Immature natural killer cell (primary cell): ENCODE measurements around the gene MRPL1. TPM values are rescaled to one million over a fixed set of nuclear protein-coding genes. Genes with fewer than 3 reads are reported as not detected.
"Not testable (repeated sequence)": the region's sequence is repeated elsewhere in the genome, so short reads cannot be mapped to it uniquely, and the experiment has no call there.

Experiments used
- DNase-seq, 3 donors: peaks; one replicate each; pipeline ENCODE4 v3.0.0; 2022; ENCODE audit warnings: mixed read lengths in 1 of 3
- H3K27ac Mint-ChIP-seq, 6 donors: one replicate each; pipeline ENCODE4 v1.8.0; 2020; ENCODE audit warnings: mixed read lengths in 6 of 6, mild to moderate bottlenecking in 5 of 6, inconsistent platforms in 4 of 6, moderate library complexity in 3 of 6
- H3K27me3 Mint-ChIP-seq, 3 donors: one replicate each; pipeline ENCODE4 v1.8.0; 2020 to 2021; ENCODE audit warnings: low read depth in 3 of 3, mild to moderate bottlenecking in 3 of 3, mixed read lengths in 3 of 3, moderate library complexity in 3 of 3, inconsistent platforms in 1 of 3
- H3K36me3 Mint-ChIP-seq, 3 donors: one replicate each; pipeline ENCODE4 v1.8.0; 2020; ENCODE audit warnings: mixed read lengths in 3 of 3, inconsistent platforms in 2 of 3, mild to moderate bottlenecking in 2 of 3
- H3K4me1 Mint-ChIP-seq, 2 donors: one replicate each; pipeline ENCODE4 v1.8.0; 2020; ENCODE audit warnings: inconsistent platforms in 2 of 2, mild to moderate bottlenecking in 2 of 2, mixed read lengths in 2 of 2, moderate library complexity in 1 of 2
- H3K4me3 Mint-ChIP-seq, 5 donors: one replicate each; pipeline ENCODE4 v1.8.0; 2020; ENCODE audit warnings: mild to moderate bottlenecking in 5 of 5, mixed read lengths in 5 of 5, inconsistent platforms in 3 of 5, moderate library complexity in 3 of 5
- H3K9me3 Mint-ChIP-seq, 6 donors: one replicate each; pipeline ENCODE4 v1.8.0; 2020; ENCODE audit warnings: mild to moderate bottlenecking in 6 of 6, mixed read lengths in 6 of 6, inconsistent platforms in 4 of 6, moderate library complexity in 3 of 6
- polyA plus RNA-seq, 3 donors: library from polyadenylated mRNA; unstranded; fragments of 300-500 nt; fragmentation: Illumina TruSeq; gene quantifications; one replicate each; pipeline ENCODE4 v1.2.3, GENCODE V29; 2021

Gene MRPL1
- polyA plus RNA-seq, 3 donors from 2014 or later, result 18.1 to 33.2 (median 24.4) TPM

DNA sequence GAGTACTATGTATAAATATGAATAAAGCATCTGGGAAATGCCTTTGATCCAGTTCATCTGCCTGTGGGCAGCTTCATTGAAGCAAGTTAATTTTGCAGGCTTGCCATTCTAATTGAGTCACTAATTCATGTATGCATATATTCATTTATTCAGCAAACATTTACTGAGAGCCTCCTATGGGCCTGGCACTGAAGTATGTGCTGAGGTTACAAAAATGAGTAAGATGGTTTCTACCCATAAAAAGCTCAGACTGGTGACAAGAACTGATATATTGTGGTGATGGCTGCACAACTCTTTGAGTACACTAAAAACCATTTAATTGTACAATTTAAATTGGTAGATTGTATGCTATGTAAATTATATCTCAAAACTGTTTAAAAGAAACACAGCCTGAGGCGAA lies 1.1 kb upstream of the MRPL1 start:
- Mint-ChIP-seq H3K27me3 (peaks cover 15 to 32% (median 29%) of the 10 kb centered on the region in 3 donors), H3K9me3 (peaks cover 0 to 7% (median 2%) of the 10 kb centered on the region in 6 donors), H3K4me3 (peak overlapping the region; percentile 90 to 97 (median 96)), H3K4me1 (peaks cover 60 to 74% of the 10 kb centered on the region in 2 donors), H3K27ac (peak overlapping the region; percentile 95 to 100 (median 99)), H3K36me3 (peaks cover 4 to 6% (median 6%) of the 10 kb centered on the region in 3 donors)
- DNase-seq, result no peak

GRCh38 chr4:77863341-77863740 lies 711 bp downstream of the MRPL1 start:
- H3K36me3 Mint-ChIP-seq, H3K9me3 Mint-ChIP-seq, DNase-seq: not testable (repeated sequence)
- Mint-ChIP-seq H3K27me3 (peaks cover 15 to 30% (median 29%) of the 10 kb centered on the region in 3 donors), H3K4me1 (peaks cover 48 to 62% of the 10 kb centered on the region in 2 donors), H3K4me3 (peak overlapping the region; percentile 90 to 97 (median 96)), H3K27ac (peak overlapping the region; percentile 95 to 100 (median 99))

- peak overlapping the region in 1 of 5 donors; percentile 15 for H3K4me3 Mint-ChIP-seq
- peaks cover 55 to 74% of the 10 kb centered on the region in 2 donors for H3K4me1 Mint-ChIP-seq
- no peak for DNase-seq
- H3K27me3 Mint-ChIP-seq, result peaks cover 15 to 29% (median 27%) of the 10 kb centered on the region in 3 donors
- H3K36me3 Mint-ChIP-seq, result peaks cover 0 to 11% (median 6%) of the 10 kb centered on the region in 3 donors
- peak overlapping the region in 1 of 6 donors; percentile 25 for H3K27ac Mint-ChIP-seq
- H3K9me3 Mint-ChIP-seq, result peaks cover 0 to 7% (median 2%) of the 10 kb centered on the region in 6 donors
These were observed 2.6 kb downstream of the MRPL1 start for GRCh38 chr4:77865259-77865658.

DNA sequence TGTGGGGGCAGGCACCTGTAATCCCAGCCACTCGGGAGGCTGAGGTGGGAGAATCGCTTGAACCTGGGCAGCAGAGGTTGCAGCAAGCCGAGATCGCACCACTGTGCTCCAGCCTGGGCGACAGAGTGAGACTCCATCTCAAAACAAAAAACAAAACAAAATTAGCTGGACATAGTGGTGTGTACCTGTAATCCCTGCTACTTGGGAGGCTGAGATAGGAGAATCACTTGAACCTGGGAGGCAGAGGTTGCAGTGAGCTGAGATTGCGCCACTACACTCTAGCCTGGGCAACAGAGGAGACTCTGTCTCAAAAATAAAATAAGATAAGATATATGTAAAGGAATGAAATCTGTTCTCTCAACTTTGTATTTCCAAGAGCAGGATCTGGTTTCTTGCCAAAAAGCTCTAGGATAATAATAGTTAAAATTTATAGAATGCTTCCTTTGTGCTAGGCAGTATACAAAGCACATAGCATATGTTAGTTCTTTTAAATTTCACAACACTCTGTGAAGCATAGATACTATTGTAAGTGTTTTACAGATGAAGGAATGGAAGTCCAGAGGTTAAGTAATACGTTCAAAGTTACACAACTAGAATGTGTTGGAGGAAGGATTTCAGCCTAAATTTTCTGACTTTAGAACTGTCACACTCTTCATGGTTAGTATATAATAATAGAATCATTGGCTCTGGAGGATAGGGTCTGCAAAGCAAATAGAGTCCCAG lies 10.3 kb downstream of the MRPL1 start:
- H3K4me3 Mint-ChIP-seq, result no peak overlapping the region
- no peak for DNase-seq
- H3K9me3 Mint-ChIP-seq, result no peaks in the 10 kb centered on the region
- H3K36me3 Mint-ChIP-seq, result peaks cover 0 to 16% (median 3%) of the 10 kb centered on the region in 3 donors
- no peaks in the 10 kb centered on the region for H3K27me3 Mint-ChIP-seq
- H3K27ac Mint-ChIP-seq, result no peak overlapping the region
- peaks cover 19 to 26% of the 10 kb centered on the region in 2 donors for H3K4me1 Mint-ChIP-seq

DNA sequence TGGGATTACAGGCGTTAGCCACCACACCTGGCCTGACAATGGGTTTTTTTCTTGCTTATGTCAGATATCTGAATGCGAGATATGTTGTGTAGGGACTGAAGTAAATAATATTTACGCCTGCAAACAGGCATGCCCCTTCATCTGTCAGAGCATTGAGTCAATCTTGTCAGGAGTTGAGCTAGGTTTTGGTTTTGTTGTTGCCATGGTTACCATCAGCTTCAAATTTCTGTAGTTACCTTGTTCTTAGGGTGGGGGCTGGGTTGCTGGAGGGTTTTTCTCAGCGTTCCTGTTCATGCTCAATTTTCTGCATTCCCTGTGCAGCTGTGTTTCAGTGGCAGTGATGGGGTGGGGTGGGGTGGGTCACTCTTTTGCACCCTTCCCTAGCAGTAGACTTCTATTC lies 14.5 kb downstream of the MRPL1 start:
- Mint-ChIP-seq H3K4me3 (no peak overlapping the region), H3K27me3 (no peaks in the 10 kb centered on the region), H3K9me3 (no peaks in the 10 kb centered on the region), H3K4me1 (peaks cover 6 to 27% of the 10 kb centered on the region in 2 donors), H3K27ac (no peak overlapping the region), H3K36me3 (peaks cover 5 to 24% (median 7%) of the 10 kb centered on the region in 3 donors)
- no peak for DNase-seq

DNA sequence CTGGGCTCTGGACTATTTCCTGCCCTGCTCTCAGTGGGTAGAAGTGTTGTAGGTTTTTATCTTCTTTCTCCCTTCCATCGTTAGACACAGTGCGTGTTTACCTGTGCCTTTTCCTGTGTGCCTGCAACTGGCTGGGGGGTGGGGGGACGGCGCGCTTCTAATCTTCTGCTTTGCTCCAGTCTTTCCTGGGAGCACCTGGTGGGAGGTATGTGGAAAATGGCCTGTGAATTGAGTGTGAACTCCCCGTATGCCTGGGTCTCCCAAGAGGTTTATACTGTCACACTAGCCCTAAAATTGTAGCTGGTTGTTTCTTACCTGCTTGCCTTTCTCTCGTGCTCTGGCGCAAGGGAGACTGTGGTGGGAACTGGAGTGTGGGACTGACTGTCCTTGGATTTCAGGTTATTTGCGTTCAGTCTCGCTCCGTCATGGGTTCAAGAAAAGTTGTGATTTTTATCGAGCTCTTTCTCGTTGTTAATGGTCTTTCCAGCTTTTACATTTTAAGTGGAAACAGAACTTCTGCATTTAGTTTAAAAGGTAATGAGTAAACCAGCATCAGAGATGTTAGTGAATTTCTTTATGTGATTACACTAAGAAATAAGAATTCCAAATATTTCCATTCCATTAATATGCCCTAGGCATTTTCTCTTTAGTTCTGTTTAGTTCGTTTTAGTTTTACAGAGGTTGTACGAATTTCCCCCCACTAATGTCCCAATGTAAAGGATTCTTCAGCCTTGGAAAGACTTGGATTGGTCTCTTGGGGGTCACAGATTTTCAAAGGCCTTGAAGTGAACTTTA lies 15.3 kb downstream of the MRPL1 start:
- no peak for DNase-seq
- Mint-ChIP-seq H3K27ac (no peak overlapping the region), H3K4me3 (no peak overlapping the region), H3K4me1 (peaks cover 6 to 33% of the 10 kb centered on the region in 2 donors), H3K27me3 (no peaks in the 10 kb centered on the region), H3K36me3 (peaks cover 5 to 25% (median 7%) of the 10 kb centered on the region in 3 donors), H3K9me3 (no peaks in the 10 kb centered on the region)

DNA sequence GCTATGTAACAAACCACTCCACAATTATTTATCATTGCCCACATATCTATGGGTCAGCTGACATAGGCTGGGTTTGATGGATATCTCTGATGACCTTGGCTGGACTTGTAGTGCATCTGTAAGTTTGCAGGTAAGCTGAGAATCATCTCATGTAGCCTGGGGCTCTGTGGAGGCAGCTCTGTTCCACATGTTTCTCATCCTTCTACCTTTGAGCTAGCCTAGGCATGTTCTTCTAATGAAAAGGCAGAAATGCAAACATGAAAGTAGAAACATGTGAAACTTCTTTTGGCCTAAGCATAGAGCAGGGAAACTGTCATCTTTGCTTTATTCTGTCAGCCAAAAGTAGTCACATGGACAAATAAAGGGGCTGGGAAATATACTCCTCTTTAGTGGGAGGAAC lies 18.2 kb downstream of the MRPL1 start:
- Mint-ChIP-seq H3K36me3 (peaks cover 8 to 32% (median 12%) of the 10 kb centered on the region in 3 donors), H3K27me3 (no peaks in the 10 kb centered on the region), H3K4me1 (peaks cover 6 to 36% of the 10 kb centered on the region in 2 donors)

DNA sequence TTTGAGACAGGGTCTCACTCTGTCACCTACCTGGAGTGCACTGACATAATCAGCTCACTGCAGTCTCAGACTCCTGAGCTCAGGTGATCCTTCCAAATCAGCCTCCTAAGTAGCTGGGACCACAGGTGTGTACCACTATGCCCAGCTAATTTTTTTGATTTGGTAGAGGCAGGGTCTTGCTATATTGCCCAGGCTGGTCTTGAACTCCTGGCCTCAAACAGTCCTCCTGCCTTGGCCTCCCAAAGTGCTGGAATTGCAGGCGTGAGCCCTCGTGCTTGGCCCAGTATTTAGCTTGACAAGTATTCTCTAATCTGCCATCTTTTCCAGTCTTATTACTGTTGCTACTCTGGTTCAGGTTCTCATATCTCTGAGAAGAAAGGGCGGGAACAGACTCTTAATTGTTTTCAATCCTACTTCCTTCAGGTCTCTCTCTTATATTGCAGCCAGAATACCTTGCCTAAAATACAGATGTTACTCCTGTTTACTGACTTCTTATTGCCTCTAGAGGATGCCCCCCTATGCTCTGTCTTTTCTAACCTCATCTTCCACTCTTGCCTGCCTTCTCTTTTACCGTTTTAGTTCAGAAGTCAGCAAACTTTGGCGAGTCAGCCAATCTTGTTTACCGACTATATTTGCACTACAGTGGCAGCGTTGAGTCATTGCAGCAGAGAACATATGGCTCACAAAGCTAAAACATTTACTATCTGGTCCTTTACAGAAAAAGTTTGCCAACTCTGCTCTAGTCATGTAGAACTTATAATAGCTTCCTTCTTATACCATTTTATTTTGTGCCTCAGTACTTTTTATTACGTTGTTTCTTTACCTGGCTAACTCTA lies 19.0 kb downstream of the MRPL1 start:
- H3K9me3 Mint-ChIP-seq, result no peaks in the 10 kb centered on the region
- no peak for DNase-seq
- H3K36me3 Mint-ChIP-seq, result peaks cover 10 to 36% (median 15%) of the 10 kb centered on the region in 3 donors
- H3K27ac Mint-ChIP-seq, result peak overlapping the region in 4 of 6 donors; percentile 5 to 47 (median 14)
- H3K27me3 Mint-ChIP-seq, result no peaks in the 10 kb centered on the region
- H3K4me1 Mint-ChIP-seq, result peaks cover 6 to 36% of the 10 kb centered on the region in 2 donors
- H3K4me3 Mint-ChIP-seq, result no peak overlapping the region

More for the DNA sequence above, 18.2 kb downstream of the MRPL1 start:
- no peak for DNase-seq
- no peaks in the 10 kb centered on the region for H3K9me3 Mint-ChIP-seq
- peak overlapping the region in 1 of 6 donors; percentile 41 for H3K27ac Mint-ChIP-seq
- no peak overlapping the region for H3K4me3 Mint-ChIP-seq

DNA sequence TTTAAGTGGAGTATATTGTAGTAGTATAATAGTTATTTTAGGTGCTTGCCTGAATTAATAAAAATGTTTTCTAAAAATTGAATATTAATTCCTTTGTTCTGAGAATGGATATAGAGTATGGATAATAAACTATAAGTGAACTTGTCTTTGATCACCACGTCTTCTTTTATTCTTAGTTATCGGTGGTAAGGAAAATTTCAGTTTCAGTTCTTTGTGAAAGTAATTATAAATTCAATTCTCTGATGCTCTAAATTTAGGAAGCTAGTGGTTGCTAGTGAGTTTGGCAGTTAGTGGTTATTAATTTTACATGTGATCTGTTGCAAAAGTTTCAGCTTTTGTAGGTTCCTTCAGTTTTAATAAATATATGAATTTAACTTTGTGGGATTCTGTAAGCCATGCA lies 30.8 kb downstream of the MRPL1 start:
- Mint-ChIP-seq H3K4me1 (no peaks in the 10 kb centered on the region), H3K27me3 (peaks cover 0 to 2% (median 0%) of the 10 kb centered on the region in 3 donors), H3K27ac (peak overlapping the region in 1 of 6 donors; percentile 5), H3K4me3 (no peak overlapping the region), H3K9me3 (no peaks in the 10 kb centered on the region), H3K36me3 (peaks cover 33 to 38% (median 34%) of the 10 kb centered on the region in 3 donors)
- no peak for DNase-seq

GRCh38 chr4:77899607-77900006 lies 37.0 kb downstream of the MRPL1 start:
- no peak for DNase-seq
- Mint-ChIP-seq H3K27ac (peak overlapping the region in 5 of 6 donors; percentile 14 to 51 (median 42)), H3K27me3 (peaks cover 0 to 2% (median 0%) of the 10 kb centered on the region in 3 donors), H3K4me1 (peaks cover 13 to 18% of the 10 kb centered on the region in 2 donors), H3K36me3 (peaks cover 21 to 29% (median 24%) of the 10 kb centered on the region in 3 donors), H3K4me3 (peak overlapping the region in 1 of 5 donors; percentile 48), H3K9me3 (no peaks in the 10 kb centered on the region)

DNA sequence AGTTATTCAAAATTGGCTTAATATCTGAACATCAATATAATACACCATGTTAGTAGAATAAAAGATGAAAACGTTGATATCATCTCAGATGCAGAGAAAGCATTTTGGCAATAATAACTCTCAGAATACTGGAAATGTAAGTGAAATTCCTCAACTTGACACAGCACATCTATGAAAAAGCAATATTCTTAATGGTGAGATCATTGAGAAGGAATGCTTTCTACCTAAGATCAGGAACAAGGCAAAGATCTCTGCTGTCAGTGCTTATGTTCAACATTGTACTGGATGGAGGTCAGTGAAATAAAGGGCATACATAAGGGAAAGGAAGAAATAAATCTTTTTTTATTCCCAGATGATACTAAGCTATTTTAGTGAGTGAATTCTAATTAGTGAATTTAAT lies 40.6 kb downstream of the MRPL1 start:
- Mint-ChIP-seq H3K9me3 (no peaks in the 10 kb centered on the region), H3K4me1 (peaks cover 13 to 18% of the 10 kb centered on the region in 2 donors), H3K27ac (no peak overlapping the region), H3K27me3 (peaks cover 0 to 2% (median 0%) of the 10 kb centered on the region in 3 donors), H3K4me3 (no peak overlapping the region), H3K36me3 (peaks cover 4 to 18% (median 16%) of the 10 kb centered on the region in 3 donors)
- no peak for DNase-seq

DNA sequence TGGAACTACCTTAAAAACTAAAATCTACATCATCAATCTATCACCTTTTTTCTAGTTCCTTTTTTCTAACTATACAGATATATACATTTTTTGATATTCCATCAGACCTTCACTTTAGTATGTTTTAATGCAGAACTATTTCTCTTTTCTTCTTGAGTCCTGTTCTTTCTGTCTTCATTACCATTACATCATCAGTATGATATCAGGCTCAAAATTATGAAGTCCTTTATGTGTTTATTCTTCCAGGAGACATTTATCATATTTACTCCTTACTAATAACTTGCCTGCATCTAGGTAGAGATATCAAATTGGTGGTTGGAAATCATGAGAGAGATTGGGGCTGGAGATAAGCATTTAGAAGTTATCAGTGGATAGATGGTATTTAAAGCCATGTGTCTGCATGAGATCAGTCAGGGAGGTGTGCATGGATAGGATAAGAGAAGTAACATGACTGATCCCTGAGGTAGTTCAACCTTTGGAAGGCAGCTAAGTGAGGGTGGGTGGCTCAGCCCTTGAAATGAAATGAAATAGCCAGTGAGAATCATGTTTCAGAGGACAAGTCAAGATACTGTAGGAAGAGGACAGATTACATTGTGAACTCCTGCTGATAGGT lies 43.1 kb downstream of the MRPL1 start:
- Mint-ChIP-seq H3K4me3 (no peak overlapping the region), H3K36me3 (peaks cover 14 to 19% (median 14%) of the 10 kb centered on the region in 3 donors), H3K27me3 (no peaks in the 10 kb centered on the region), H3K27ac (no peak overlapping the region), H3K9me3 (no peaks in the 10 kb centered on the region), H3K4me1 (peaks cover 0 to 2% of the 10 kb centered on the region in 2 donors)
- no peak for DNase-seq

- H3K36me3 Mint-ChIP-seq, result peaks cover 19 to 50% (median 38%) of the 10 kb centered on the region in 3 donors
- no peak for DNase-seq
- H3K4me3 Mint-ChIP-seq, result no peak overlapping the region
- H3K4me1 Mint-ChIP-seq, result peaks cover 0 to 1% of the 10 kb centered on the region in 2 donors
- H3K27ac Mint-ChIP-seq, result no peak overlapping the region
- no peaks in the 10 kb centered on the region for H3K9me3 Mint-ChIP-seq
- no peaks in the 10 kb centered on the region for H3K27me3 Mint-ChIP-seq
These were observed 48.0 kb downstream of the MRPL1 start for GRCh38 chr4:77910676-77911075.
